T-cell (primary cell): Measurements from ENCODE around the gene CDH13. TPM values are rescaled to one million over a fixed set of nuclear protein-coding genes. Genes with fewer than 3 reads are reported as not detected.

Experiments used
- ATAC-seq, 4 experiments: fragments of 200-7000 bp in 3 of 4; fragments of 150-1000 bp in 1 of 4; cut with Tn5 transposase; replicated peaks in 1 of 4; 1 replicate in 3 of 4; 2 replicates in 1 of 4; pipeline ENCODE4 v1.10.0; 2021; ENCODE audit warnings: moderate library complexity in 3 of 4, mild to moderate bottlenecking in 2 of 4, moderate number of reproducible peaks in 1 of 4
- CTCF ChIA-PET, 2 donors: fragments of 300-600 bp; sonication (Branson Sonifier 250); formaldehyde crosslinking; loops; one replicate each; lab custom pipeline; 2022; ENCODE audit warnings: antibody characterized with exemption in 2 of 2; lab: Charles Lee
- POLR2A ChIA-PET, 2 donors: fragments of 300-600 bp; sonication (Branson Sonifier 250); formaldehyde crosslinking; loops; one replicate each; lab custom pipeline; 2022; ENCODE audit warnings: antibody characterized with exemption in 2 of 2; lab: Charles Lee
- DNase-seq, 35 experiments: peaks; one replicate each; pipeline versions ENCODE4 v3.0.0 to v3.0.0-alpha.2; 2013 to 2023
- H3K27ac ChIP-seq: one replicate; pipeline ENCODE4 v1.5.1; 2013; ENCODE audit warnings: low read length
- H3K27me3 ChIP-seq, 2 experiments: replicated peaks in 1 of 2; 1 replicate in 1 of 2; 2 replicates in 1 of 2; pipeline versions ENCODE4 v1.6.1 to v1.7.0; 2013; ENCODE audit warnings: low read length in 1 of 2, mixed read lengths in 1 of 2; ENCODE audit not compliant: control insufficient read depth in 2 of 2, insufficient read depth in 2 of 2; ENCODE audit errors: extremely low read depth in 1 of 2
- H3K36me3 ChIP-seq, 2 donors: 1 replicate in 1 of 2; 2 replicates in 1 of 2; pipeline versions ENCODE4 v1.6.1 to v1.7.0; 2013; ENCODE audit warnings: low read length in 1 of 2; ENCODE audit not compliant: control insufficient read depth in 2 of 2, insufficient read depth in 1 of 2; ENCODE audit errors: extremely low read depth in 1 of 2
- H3K4me1 ChIP-seq, 2 experiments: 1 replicate in 1 of 2; 2 replicates in 1 of 2; pipeline versions ENCODE4 v1.6.1 to v1.7.0; 2013; ENCODE audit warnings: low read length in 2 of 2, mixed read lengths in 1 of 2; ENCODE audit not compliant: insufficient read depth in 2 of 2, control insufficient read depth in 1 of 2; ENCODE audit errors: extremely low read depth in 1 of 2
- H3K4me3 ChIP-seq, 2 donors: 1 replicate in 1 of 2; 2 replicates in 1 of 2; pipeline versions ENCODE4 v1.5.1 to v1.7.0; 2013; ENCODE audit warnings: mild to moderate bottlenecking in 2 of 2, low read length in 1 of 2, moderate library complexity in 1 of 2; ENCODE audit not compliant: control insufficient read depth in 1 of 2; ENCODE audit errors: extremely low read depth in 1 of 2
- H3K9me3 ChIP-seq: 2 replicates; pipeline ENCODE4 v1.7.0; 2013
- H3K27ac Mint-ChIP-seq, 2 donors: one replicate each; pipeline ENCODE4 v1.8.0; 2020 to 2021; ENCODE audit warnings: mild to moderate bottlenecking in 2 of 2, mixed read lengths in 2 of 2
- H3K27me3 Mint-ChIP-seq, 2 donors: one replicate each; pipeline ENCODE4 v1.8.0; 2021 to 2022; ENCODE audit warnings: mixed read lengths in 2 of 2
- H3K36me3 Mint-ChIP-seq: one replicate; pipeline ENCODE4 v1.8.0; 2021; ENCODE audit warnings: mixed read lengths
- H3K4me1 Mint-ChIP-seq, 3 donors: one replicate each; pipeline ENCODE4 v1.8.0; 2020 to 2022; ENCODE audit warnings: mixed read lengths in 3 of 3, mild to moderate bottlenecking in 1 of 3
- H3K4me3 Mint-ChIP-seq, 3 donors: one replicate each; pipeline ENCODE4 v1.8.0; 2020 to 2022; ENCODE audit warnings: mild to moderate bottlenecking in 3 of 3, mixed read lengths in 3 of 3, moderate library complexity in 3 of 3
- H3K9me3 Mint-ChIP-seq, 3 donors: one replicate each; pipeline ENCODE4 v1.8.0; 2020 to 2022; ENCODE audit warnings: mixed read lengths in 3 of 3
- WGBS: methylation state at CpG from one replicate; pipeline ENCODE4 v1.1.5; 2013; ENCODE audit warnings: missing lambda C conversion rate; ENCODE audit not compliant: insufficient coverage; 5-methylcytosine and 5-hydroxymethylcytosine counted together
- total RNA-seq, 35 experiments: library from RNA in 6 of 35; stranded (reverse) in 6 of 35; fragments of 120-200 nt in 1 of 35; gene quantifications; one replicate each; pipeline versions ENCODE4 v1.2.1 to v1.2.4 and lab custom pipeline; 2013 to 2026

Gene CDH13
- total RNA-seq, 5 donors from 2014 or later (not counting 1 experiment from before 2014, with no cell fraction given), result not detected

- no peak for DNase-seq
- Histone ChIP-seq H3K27ac (no peak overlapping the region), H3K9me3 (no peaks in the 10 kb centered on the region), H3K36me3 (no peaks in the 10 kb centered on the region), H3K27me3 (peaks cover 0 to 3% of the 10 kb centered on the region in 2 experiments), H3K4me3 (no peak overlapping the region), H3K4me1 (no peaks in the 10 kb centered on the region)
- H3K4me3 Mint-ChIP-seq, result no peak overlapping the region
- no peaks in the 10 kb centered on the region for H3K36me3 Mint-ChIP-seq
- ChIA-PET POLR2A (no interaction called here), CTCF (no interaction called here)
- no peak for ATAC-seq
- no peaks in the 10 kb centered on the region for H3K4me1 Mint-ChIP-seq
- no peak overlapping the region for H3K27ac Mint-ChIP-seq
- peaks cover 16 to 19% (median 18%) of the 10 kb centered on the region in 3 donors for H3K9me3 Mint-ChIP-seq
- peaks cover 4 to 12% of the 10 kb centered on the region in 2 donors for H3K27me3 Mint-ChIP-seq
- 46% methylated on average over 4 of the region's 6 CpGs for WGBS
These were observed 499.3 kb downstream of the CDH13 start for GRCh38 chr16:83125999-83126568.

- Histone ChIP-seq H3K9me3 (no peaks in the 10 kb centered on the region), H3K4me3 (no peak overlapping the region), H3K27ac (no peak overlapping the region), H3K27me3 (peaks cover 0 to 3% of the 10 kb centered on the region in 2 experiments), H3K36me3 (no peaks in the 10 kb centered on the region), H3K4me1 (no peaks in the 10 kb centered on the region)
- DNase-seq (no peak), ATAC-seq (no peak)
- 100% methylated on average over 1 of the region's 6 CpGs for WGBS
- Mint-ChIP-seq H3K9me3 (peaks cover 16 to 19% (median 18%) of the 10 kb centered on the region in 3 donors), H3K4me3 (no peak overlapping the region), H3K27ac (no peak overlapping the region), H3K27me3 (peaks cover 4 to 12% of the 10 kb centered on the region in 2 donors), H3K4me1 (no peaks in the 10 kb centered on the region), H3K36me3 (no peaks in the 10 kb centered on the region)
- POLR2A ChIA-PET, result no interaction called here
- CTCF ChIA-PET, result no interaction called here
These were observed 501.3 kb downstream of the CDH13 start for GRCh38 chr16:83128041-83128440.

- H3K9me3 Mint-ChIP-seq, result peaks cover 14 to 19% (median 18%) of the 10 kb centered on the region in 3 donors
- H3K4me3 Mint-ChIP-seq, result no peak overlapping the region
- H3K4me3 ChIP-seq, result no peak overlapping the region
- no peaks in the 10 kb centered on the region for H3K4me1 Mint-ChIP-seq
- no peaks in the 10 kb centered on the region for H3K36me3 Mint-ChIP-seq
- no peaks in the 10 kb centered on the region for H3K36me3 ChIP-seq
- ChIA-PET POLR2A (no interaction called here), CTCF (no interaction called here)
- DNase-seq (no peak), ATAC-seq (no peak)
- peaks cover 4 to 12% of the 10 kb centered on the region in 2 donors for H3K27me3 Mint-ChIP-seq
- H3K27ac ChIP-seq, result no peak overlapping the region
- no peaks in the 10 kb centered on the region for H3K4me1 ChIP-seq
- 67% methylated on average over 1 of the region's 3 CpGs for WGBS
- no peak overlapping the region for H3K27ac Mint-ChIP-seq
- peaks cover 0 to 3% of the 10 kb centered on the region in 2 experiments for H3K27me3 ChIP-seq
- H3K9me3 ChIP-seq, result no peaks in the 10 kb centered on the region
These were observed 503.3 kb downstream of the CDH13 start for GRCh38 chr16:83130039-83130438.

GRCh38 chr16:83134638-83135037, 507.9 kb downstream of the CDH13 start:
- H3K36me3 Mint-ChIP-seq, result no peaks in the 10 kb centered on the region
- H3K9me3 Mint-ChIP-seq, result no peaks in the 10 kb centered on the region
- CTCF ChIA-PET, result no interaction called here
- no peak overlapping the region for H3K4me3 Mint-ChIP-seq
- H3K9me3 ChIP-seq, result no peaks in the 10 kb centered on the region
- H3K4me1 ChIP-seq, result peaks cover 0 to 16% of the 10 kb centered on the region in 2 experiments
- no peak overlapping the region for H3K27ac Mint-ChIP-seq
- H3K27me3 Mint-ChIP-seq, result no peaks in the 10 kb centered on the region
- WGBS, result 73% methylated on average over 3 of the region's 4 CpGs
- H3K27ac ChIP-seq, result no peak overlapping the region
- peaks cover 9 to 22% (median 15%) of the 10 kb centered on the region in 3 donors for H3K4me1 Mint-ChIP-seq
- no peaks in the 10 kb centered on the region for H3K27me3 ChIP-seq
- no peaks in the 10 kb centered on the region for H3K36me3 ChIP-seq
- ATAC-seq (no peak), DNase-seq (no peak)
- POLR2A ChIA-PET, result no interaction called here
- H3K4me3 ChIP-seq, result no peak overlapping the region

- CTCF ChIA-PET, result interaction anchor here in 1 of 2 donors (0.5 kb wide), 1 partner anchor 209 kb away, joined by 4 read pairs; no protein-coding TSS in a partner anchor
- no peaks in the 10 kb centered on the region for H3K27me3 Mint-ChIP-seq
These were observed 509.6 kb downstream of the CDH13 start for GRCh38 chr16:83136419-83136818.

GRCh38 chr16:83136924-83137323, 510.2 kb downstream of the CDH13 start:
- Mint-ChIP-seq H3K4me1 (peaks cover 9 to 22% (median 15%) of the 10 kb centered on the region in 3 donors), H3K4me3 (peak overlapping the region; percentile 65 to 69 (median 66)), H3K9me3 (no peaks in the 10 kb centered on the region), H3K27ac (peak overlapping the region; percentile 67 to 71), H3K27me3 (no peaks in the 10 kb centered on the region), H3K36me3 (no peaks in the 10 kb centered on the region)
- no peak overlapping the region for H3K27ac ChIP-seq
- no peaks in the 10 kb centered on the region for H3K9me3 ChIP-seq
- ChIA-PET CTCF (interaction anchor here in 1 of 2 donors (0.5 kb wide), 1 partner anchor 210 kb away, joined by 4 read pairs; no protein-coding TSS in a partner anchor), POLR2A (no interaction called here)
- no peaks in the 10 kb centered on the region for H3K36me3 ChIP-seq
- DNase-seq (no peak), ATAC-seq (no peak)
- no peaks in the 10 kb centered on the region for H3K27me3 ChIP-seq
- peaks cover 0 to 16% of the 10 kb centered on the region in 2 experiments for H3K4me1 ChIP-seq
- no CpG with 5 or more reads among the region's 5 CpGs for WGBS
- peak overlapping the region in 1 of 2 donors; percentile 30 for H3K4me3 ChIP-seq

More at GRCh38 chr16:83136419-83136818, 509.6 kb downstream of the CDH13 start:
- Mint-ChIP-seq H3K4me3 (no peak overlapping the region), H3K4me1 (peaks cover 9 to 22% (median 15%) of the 10 kb centered on the region in 3 donors), H3K27ac (no peak overlapping the region), H3K36me3 (no peaks in the 10 kb centered on the region), H3K9me3 (no peaks in the 10 kb centered on the region)
- 100% methylated on average over 4 of the region's 9 CpGs for WGBS
- Histone ChIP-seq H3K9me3 (no peaks in the 10 kb centered on the region), H3K4me3 (no peak overlapping the region), H3K36me3 (no peaks in the 10 kb centered on the region), H3K27ac (no peak overlapping the region), H3K27me3 (no peaks in the 10 kb centered on the region), H3K4me1 (peaks cover 0 to 16% of the 10 kb centered on the region in 2 experiments)
- ATAC-seq (no peak), DNase-seq (no peak)
- POLR2A ChIA-PET, result no interaction called here
